Myometrial cell (primary cell): ENCODE measurements around the gene PRMT1. TPM values are rescaled to one million over a fixed set of nuclear protein-coding genes. Genes with fewer than 3 reads are reported as not detected.

Experiments
- total RNA-seq: library from RNA; depleted of rRNA; stranded (reverse); fragments of >200 nt; gene quantifications from 2 replicates; pipeline ENCODE4 v1.2.3, GENCODE V29; 2015

Gene PRMT1
- total RNA-seq = 423 and 449 TPM in 2 replicates

GRCh38 chr19:49677231-49677900 is at the start of gene PRMT1:
TSS of gene PRMT1 (plus strand) at chr19:49677271. CDS start at chr19:49677281, 10 bp downstream.

GRCh38 chr19:49640113-49640898 is 36.8 kb upstream of the PRMT1 start, which contains the start of gene RRAS:
TSS of gene RRAS (minus strand) at chr19:49640143. CDS start at chr19:49640098, 45 bp downstream.

GRCh38 chr19:49641688-49642491 is 35.2 kb upstream of the PRMT1 start, which contains the start of gene SCAF1:
TSS of gene SCAF1 (plus strand) at chr19:49642209. CDS start at chr19:49645027, 2,818 bp downstream.

GRCh38 chr19:49665351-49666119 is 11.5 kb upstream of the PRMT1 start, which contains the start of the genes BCL2L12 and IRF3:
TSS of gene BCL2L12 (plus strand) at chr19:49665933. CDS start at chr19:49666693, 760 bp downstream.
TSS of gene IRF3 (minus strand) at chr19:49665857. CDS start at chr19:49664838, 1,019 bp downstream.

GRCh38 chr19:49689133-49690078 is 12.3 kb downstream of the PRMT1 start, which contains the start of gene ADM5:
TSS of gene ADM5 (plus strand) at chr19:49689594. CDS start at chr19:49689838, 244 bp downstream.

GRCh38 chr19:49690656-49691242 is 13.7 kb downstream of the PRMT1 start, which contains the start of gene CPT1C:
TSS of gene CPT1C (plus strand) at chr19:49691116. CDS start at chr19:49692253, 1,137 bp downstream.

Other genes with a start within 250 kb of the PRMT1 start
- gene SLC17A7, start 235.7 kb upstream of the PRMT1 start, total RNA-seq = not detected in 2 replicates
- gene PIH1D1, start 225.5 kb upstream of the PRMT1 start, total RNA-seq = 93.2 and 112 TPM in 2 replicates
- 27.1 and 38.6 TPM in 2 replicates for gene ALDH16A1, start 224.0 kb upstream of the PRMT1 start, total RNA-seq
- 6.2 and 10.1 TPM in 2 replicates for gene FLT3LG, start 203.1 kb upstream of the PRMT1 start, total RNA-seq
- gene RPL13A, start 189.7 kb upstream of the PRMT1 start, total RNA-seq = 2,357 and 3,559 TPM in 2 replicates
- 3,022 and 4,072 TPM in 2 replicates for gene RPS11, start 180.8 kb upstream of the PRMT1 start, total RNA-seq
- 37.0 and 60.0 TPM in 2 replicates for gene FCGRT, start 164.6 kb upstream of the PRMT1 start, total RNA-seq
- gene RCN3, start 149.3 kb upstream of the PRMT1 start, total RNA-seq = 271 and 307 TPM in 2 replicates
- 76.1 and 83.6 TPM in 2 replicates for gene NOSIP, start 96.7 kb upstream of the PRMT1 start, total RNA-seq
- 0.71 TPM in 1 of 2 replicates, not detected in the other for gene PRRG2, start 96.0 kb upstream of the PRMT1 start, total RNA-seq
- 3.9 and 4.0 TPM in 2 replicates for gene PRR12, start 86.1 kb upstream of the PRMT1 start, total RNA-seq
- gene RRAS, start 37.1 kb upstream of the PRMT1 start, total RNA-seq = 111 and 138 TPM in 2 replicates
- gene SCAF1, start 35.1 kb upstream of the PRMT1 start, total RNA-seq = 22.9 and 30.3 TPM in 2 replicates
- 61.7 and 64.0 TPM in 2 replicates for gene IRF3, start 11.4 kb upstream of the PRMT1 start, total RNA-seq
- gene BCL2L12, start 11.3 kb upstream of the PRMT1 start, total RNA-seq = 25.7 and 36.3 TPM in 2 replicates
- gene ADM5, start 12.3 kb downstream of the PRMT1 start, total RNA-seq = 0.86 and 2.3 TPM in 2 replicates
- gene CPT1C, start 13.8 kb downstream of the PRMT1 start, total RNA-seq = 35.7 and 43.8 TPM in 2 replicates
- gene TSKS, start 86.0 kb downstream of the PRMT1 start, total RNA-seq = 0.18 and 0.58 TPM in 2 replicates
- gene AP2A1, start 89.7 kb downstream of the PRMT1 start, total RNA-seq = 163 and 186 TPM in 2 replicates
- gene FUZ, start 136.0 kb downstream of the PRMT1 start, total RNA-seq = 24.1 and 28.8 TPM in 2 replicates
- gene MED25, start 141.0 kb downstream of the PRMT1 start, total RNA-seq = 26.2 and 27.3 TPM in 2 replicates
- 67.3 and 98.9 TPM in 2 replicates for gene PTOV1, start 173.9 kb downstream of the PRMT1 start, total RNA-seq
- gene PNKP, start 190.3 kb downstream of the PRMT1 start, total RNA-seq = 52.5 and 76.4 TPM in 2 replicates
- gene AKT1S1, start 200.1 kb downstream of the PRMT1 start, total RNA-seq = 27.6 and 37.5 TPM in 2 replicates
- gene TBC1D17, start 200.4 kb downstream of the PRMT1 start, total RNA-seq = 26.2 and 48.1 TPM in 2 replicates
- not detected in 2 replicates for gene IL4I1, start 219.6 kb downstream of the PRMT1 start, total RNA-seq